RWPE1 (cell line): ENCODE measurements around the gene DRAP1.

Source experiments
- CTCF ChIA-PET: fragments of 350-600 bp; sonication (Branson Sonifier 250); formaldehyde crosslinking; extraction: SDS; loops from one replicate; lab custom pipeline; 2021; lab: Yijun Ruan, JAX
- POLR2A ChIA-PET: fragments of 400-600 bp; formaldehyde crosslinking; extraction: SDS; loops from one replicate; lab custom pipeline; 2020; ENCODE audit warnings: antibody characterized with exemption; ENCODE audit not compliant: low non-redundant PET; lab: Yijun Ruan, JAX
- DNase-seq: peaks from one replicate; pipeline ENCODE4 v3.0.0; 2012; ENCODE audit warnings: low spot score
- H3K27ac ChIP-seq: fragments of 450-650 bp; 2 replicates; pipeline ENCODE4 v1.5.1; 2017
- TF ChIP-seq, protein P1 (sequence below): fragments of 450-650 bp; conservative IDR thresholded peaks from 2 replicates; pipeline ENCODE4 v1.5.1; 2017; ENCODE audit warnings: low read depth, mild to moderate bottlenecking

The DRAP1 gene

DNA sequence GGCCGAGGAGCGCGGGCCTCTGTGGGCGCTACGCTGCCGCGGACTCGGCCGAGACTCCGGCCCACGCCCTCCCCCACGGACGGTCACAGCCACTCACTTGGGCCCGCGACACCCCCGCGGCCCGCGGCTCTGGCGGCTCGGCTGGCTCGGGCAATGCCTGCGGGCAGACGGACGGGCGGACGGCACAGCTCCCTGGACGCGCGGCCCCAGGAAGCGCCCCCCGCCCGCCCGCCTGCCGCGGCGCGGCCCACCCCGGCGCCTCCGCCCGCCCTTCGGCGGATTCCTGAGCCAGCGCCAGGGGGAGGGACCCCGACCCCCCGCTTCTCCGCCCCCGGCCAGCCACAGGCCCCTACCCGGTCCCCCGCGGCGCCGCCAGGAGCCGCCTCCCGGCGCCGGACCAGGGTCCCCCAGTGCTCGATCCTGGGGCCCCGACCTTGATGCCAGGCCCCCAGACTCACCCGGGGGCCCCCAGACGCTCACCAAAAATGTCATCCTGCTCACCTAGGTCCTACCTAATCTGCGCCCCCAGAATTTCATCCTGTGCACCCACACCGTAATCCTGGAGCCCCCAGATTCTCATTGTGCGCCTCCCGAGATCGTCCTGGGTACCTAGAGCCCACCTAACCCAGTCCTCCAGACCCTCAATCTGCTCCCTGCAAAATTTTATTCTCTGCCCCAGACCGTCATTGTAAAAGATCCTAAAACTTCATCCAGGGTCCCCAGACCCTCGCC, 46.5 kb upstream of the DRAP1 start, which contains the start of gene EFEMP2:
EFEMP2 (minus strand) TSS at position 215 of the 732 bp plus-strand sequence. CDS start 446 bp downstream, outside the sequence.
- H3K27ac ChIP-seq: peak within 1 kb of the TSS; percentile 82
- ChIA-PET CTCF (interaction anchor here (0.7 to 1.7 kb wide), 2 partner anchors 12 kb away, joined by 5 to 8 read pairs; no protein-coding TSS in a partner anchor), POLR2A (no interaction called here)
- TF ChIP-seq, protein P1, sequence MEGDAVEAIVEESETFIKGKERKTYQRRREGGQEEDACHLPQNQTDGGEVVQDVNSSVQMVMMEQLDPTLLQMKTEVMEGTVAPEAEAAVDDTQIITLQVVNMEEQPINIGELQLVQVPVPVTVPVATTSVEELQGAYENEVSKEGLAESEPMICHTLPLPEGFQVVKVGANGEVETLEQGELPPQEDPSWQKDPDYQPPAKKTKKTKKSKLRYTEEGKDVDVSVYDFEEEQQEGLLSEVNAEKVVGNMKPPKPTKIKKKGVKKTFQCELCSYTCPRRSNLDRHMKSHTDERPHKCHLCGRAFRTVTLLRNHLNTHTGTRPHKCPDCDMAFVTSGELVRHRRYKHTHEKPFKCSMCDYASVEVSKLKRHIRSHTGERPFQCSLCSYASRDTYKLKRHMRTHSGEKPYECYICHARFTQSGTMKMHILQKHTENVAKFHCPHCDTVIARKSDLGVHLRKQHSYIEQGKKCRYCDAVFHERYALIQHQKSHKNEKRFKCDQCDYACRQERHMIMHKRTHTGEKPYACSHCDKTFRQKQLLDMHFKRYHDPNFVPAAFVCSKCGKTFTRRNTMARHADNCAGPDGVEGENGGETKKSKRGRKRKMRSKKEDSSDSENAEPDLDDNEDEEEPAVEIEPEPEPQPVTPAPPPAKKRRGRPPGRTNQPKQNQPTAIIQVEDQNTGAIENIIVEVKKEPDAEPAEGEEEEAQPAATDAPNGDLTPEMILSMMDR: no peak
- no peak for DNase-seq

DNA sequence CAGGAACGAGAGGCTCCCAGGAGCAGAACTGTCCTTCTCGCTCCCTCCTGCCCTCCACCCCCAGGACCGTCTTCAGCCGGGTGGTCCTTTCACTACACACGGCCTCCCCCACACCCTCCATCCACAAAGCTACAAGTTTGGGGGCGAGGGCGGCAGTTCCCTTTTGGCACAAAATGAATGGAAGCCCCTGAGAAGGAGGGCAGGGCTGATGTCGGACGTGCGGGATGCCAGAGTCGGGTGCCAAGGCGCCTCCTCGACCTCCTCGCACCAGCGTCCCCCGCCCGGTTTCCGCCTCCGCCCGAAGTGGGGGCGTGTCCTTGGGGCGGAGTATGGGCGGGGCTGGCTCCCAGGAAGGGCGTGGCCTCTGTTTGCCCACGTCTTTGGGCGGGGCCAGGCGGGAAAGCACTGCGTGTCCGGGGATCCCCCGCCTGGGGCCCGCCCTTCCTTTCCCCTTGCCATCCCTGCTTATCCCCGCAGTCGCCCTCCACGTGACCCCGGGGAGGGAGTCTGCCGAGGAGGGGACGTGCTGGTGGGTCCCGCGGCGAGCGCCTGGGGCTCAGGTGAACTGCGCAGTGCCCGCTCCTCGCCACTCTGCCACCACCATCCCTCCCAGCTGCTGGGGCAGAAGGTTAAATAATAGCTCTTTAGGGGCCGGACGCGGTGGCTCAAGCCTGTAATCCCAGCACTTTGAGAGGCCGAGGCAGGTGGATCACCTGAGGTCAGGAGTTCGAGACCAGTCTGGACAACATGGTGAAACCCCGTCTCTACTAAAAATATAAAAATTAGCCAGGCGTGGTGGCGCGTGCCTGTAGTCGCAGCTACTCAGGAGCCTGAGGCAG, 45.7 kb upstream of the DRAP1 start:
- peak; percentile 87 for DNase-seq

DNA sequence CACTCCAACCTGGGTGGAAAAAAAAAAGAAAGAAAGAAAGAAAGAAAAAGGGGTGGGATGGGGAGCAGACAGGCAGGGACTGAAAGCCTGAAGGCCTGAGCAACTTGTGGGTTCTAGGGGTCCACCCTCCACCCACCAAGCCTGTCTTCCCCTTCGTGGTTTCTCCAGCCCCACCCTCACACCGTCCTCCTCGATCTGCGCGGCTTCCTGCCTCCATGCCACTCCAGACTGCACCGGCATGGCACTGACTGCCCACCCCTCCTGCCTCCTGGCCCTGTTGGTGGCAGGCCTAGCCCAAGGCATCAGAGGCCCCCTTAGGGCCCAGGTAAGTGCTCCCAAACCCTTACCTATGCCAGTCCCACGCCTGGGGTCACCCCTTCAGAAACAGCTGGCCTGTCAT, 39.6 kb upstream of the DRAP1 start, which contains the start of gene CTSW:
CTSW (plus strand) TSS at position 221 of the 400 bp plus-strand sequence; CDS start at position 239, 18 bp downstream.
- CTCF ChIA-PET: interaction anchor here (0.6 kb wide), 1 partner anchor 156 kb away, joined by 3 read pairs; no protein-coding TSS in a partner anchor
- no peak for DNase-seq
- H3K27ac ChIP-seq: peak within 1 kb of the TSS; percentile 46
- POLR2A ChIA-PET: no interaction called here
- TF ChIP-seq, protein P1: no peak

More for the DNA sequence above, 45.7 kb upstream of the DRAP1 start:
- ChIA-PET POLR2A (interaction anchor here (0.6 kb wide), 1 partner anchor 1565 kb away, joined by 3 read pairs; no protein-coding TSS in a partner anchor), CTCF (interaction anchor here (0.7 to 1.6 kb wide), 3 partner anchors 11 to 15 kb away, joined by 5 to 6 read pairs (median 6); partner anchors contain the start of gene FIBP)
- TF ChIP-seq, protein P1: no peak
- peak overlapping the region; percentile 82 for H3K27ac ChIP-seq

DNA sequence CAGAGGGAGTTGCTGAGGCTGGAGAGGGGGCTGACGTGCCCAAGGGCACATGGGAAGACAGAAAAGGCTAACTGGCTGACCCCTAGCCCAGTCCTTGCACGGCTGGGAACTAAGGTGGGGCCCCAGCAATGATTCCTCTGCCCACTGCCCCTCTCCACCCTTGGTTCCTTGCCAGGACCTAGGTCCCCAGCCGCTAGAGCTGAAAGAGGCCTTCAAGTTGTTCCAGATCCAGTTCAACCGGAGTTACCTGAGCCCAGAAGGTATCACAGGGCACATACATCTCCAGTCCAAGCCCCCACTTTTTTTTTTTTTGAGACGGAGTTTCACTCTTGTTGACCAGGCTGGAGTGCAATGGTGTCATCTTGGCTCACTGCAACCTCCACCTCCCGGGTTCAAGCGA, 39.2 kb upstream of the DRAP1 start:
- TF ChIP-seq, protein P1: no peak
- no peak for DNase-seq
- POLR2A ChIA-PET: no interaction called here
- CTCF ChIA-PET: interaction anchor here (0.6 kb wide), 1 partner anchor 155 kb away, joined by 3 read pairs; no protein-coding TSS in a partner anchor
- peak overlapping the region; percentile 46; the same call in 1 of the 2 replicates for H3K27ac ChIP-seq

DNA sequence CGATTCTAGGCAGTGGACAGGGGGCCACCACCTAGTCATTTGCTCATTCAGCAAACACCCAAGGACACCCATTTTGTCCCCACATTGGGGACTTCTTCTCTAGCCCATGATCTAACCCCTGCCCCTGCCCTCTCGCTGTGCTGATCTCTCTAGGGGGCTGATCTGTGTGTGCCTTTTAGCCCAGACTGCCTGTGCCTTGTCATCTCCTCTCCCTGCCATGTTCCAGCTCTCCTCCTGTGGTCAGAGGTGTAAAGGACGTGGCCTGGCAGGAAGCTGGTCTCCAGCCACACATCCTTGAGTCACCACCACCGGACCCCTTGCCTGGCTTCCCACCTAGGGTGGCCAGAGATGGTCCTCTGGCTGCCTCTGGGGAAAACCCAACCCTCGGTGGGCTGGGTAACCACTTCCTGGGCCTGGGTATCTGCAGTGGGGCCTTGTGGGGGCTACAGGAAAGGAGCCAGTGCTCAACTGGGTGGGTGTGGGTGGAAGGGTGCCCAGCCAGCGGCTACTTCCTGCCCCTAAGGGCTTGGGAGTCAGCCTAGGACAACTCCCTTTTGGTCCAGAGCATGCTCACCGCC, 38.3 kb upstream of the DRAP1 start:
- no peak for DNase-seq
- CTCF ChIA-PET: interaction anchor here (1.4 kb wide), 1 partner anchor 21 kb away, joined by 3 read pairs; the partner anchor contains the start of gene MUS81
- H3K27ac ChIP-seq: peak overlapping the region; percentile 46
- POLR2A ChIA-PET: interaction anchor here (0.6 kb wide), 1 partner anchor 10 kb away, joined by 3 read pairs; the partner anchor contains the start of gene CCDC85B
- TF ChIP-seq, protein P1: no peak
